Measurements from ENCODE around the gene HMGCS2.

HMGCS2 gene

GRCh38 chr1:119768778-119769177 lies at the start of gene HMGCS2:
Gene HMGCS2 (minus strand): TSS chr1:119768905. CDS start chr1:119768844, 61 bp downstream.
- DNase-seq, result no peak

GRCh38 chr1:119818181-119818580 lies 49.5 kb upstream of the HMGCS2 start:
- no peak for DNase-seq

DNA sequence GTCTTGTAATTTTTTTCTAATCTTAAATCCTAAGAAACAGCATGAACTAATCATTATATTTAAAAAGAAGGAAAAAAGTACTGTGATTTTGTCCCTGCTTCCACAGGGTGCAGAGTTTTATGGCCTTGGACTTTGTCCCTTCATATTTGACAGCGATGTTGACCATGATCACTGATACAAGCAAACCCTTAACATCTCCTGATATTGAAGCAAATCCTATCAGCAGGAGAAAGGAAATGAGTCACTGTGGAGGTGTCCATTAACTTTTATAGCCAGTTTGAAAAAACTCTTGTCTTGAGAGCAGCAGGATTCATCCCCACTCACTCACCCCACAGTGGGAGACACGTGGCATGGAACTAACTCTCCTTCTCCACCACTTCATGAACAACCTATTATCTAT lies 47.7 kb upstream of the HMGCS2 start:
- DNase-seq, result no peak

DNA sequence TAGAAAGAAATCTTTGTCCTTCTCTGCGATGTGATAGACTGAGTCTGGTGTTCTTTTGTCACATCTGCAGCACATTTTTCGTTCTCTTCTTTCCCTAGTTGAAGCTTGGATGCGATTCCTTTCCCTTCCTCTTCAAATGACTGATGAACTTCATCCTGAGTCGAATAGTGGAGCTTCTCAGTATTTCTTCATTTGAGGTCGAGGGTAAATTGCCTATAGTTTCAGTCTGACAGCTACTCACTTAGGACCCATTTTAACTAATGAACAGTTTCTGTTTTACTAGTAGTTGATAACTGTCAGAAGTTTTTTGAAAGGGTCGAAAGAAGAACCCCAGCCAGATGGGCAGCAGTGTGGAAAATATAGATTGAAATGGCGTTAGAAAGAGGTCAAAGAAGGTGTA lies 47.2 kb upstream of the HMGCS2 start:
- DNase-seq, result no peak

GRCh38 chr1:119815361-119815760 lies 46.7 kb upstream of the HMGCS2 start:
- DNase-seq, result no peak

DNA sequence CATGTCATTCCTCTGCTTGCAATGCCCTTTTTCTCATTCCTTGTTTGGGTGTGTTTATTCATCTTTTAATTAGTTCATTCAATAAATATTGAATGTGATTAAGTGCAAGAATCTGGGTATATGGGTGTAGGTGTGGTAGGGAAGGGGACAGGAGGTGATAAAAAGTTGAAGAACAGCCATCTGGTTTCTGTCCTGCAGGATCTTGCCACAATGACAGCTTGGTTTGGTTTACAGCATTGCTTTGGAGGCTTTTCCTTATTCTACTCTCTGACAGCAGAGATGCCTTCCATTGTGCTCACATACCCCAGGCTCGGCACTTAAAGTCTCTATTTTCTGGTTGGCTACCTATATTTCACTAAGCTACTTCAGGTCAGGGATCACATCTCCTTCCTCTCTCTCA lies 45.6 kb upstream of the HMGCS2 start:
- DNase-seq, result no peak

- peak in 1 of 3 donors; percentile 4 for DNase-seq
Observed at GRCh38 chr1:119811985-119812557, 43.4 kb upstream of the HMGCS2 start.

DNA sequence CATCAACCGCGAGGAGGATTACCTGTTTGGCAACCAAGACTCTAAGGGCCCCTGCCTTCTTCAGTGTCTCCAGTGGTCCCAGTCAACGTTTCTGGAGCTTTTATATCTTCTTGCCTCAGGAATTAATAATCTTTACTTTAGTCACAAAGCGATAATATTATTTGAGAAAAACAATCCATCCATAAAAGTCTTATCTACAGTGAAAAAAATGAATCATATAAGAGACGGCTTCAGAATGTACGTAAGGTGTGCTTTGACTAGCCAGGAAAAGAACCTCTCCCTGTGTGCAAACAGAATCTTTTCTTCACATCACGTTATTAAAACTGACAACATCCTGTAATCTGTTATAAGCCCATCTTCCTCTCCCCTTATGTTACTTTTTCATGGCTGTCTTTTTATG lies 42.7 kb upstream of the HMGCS2 start, which contains the start of gene REG4:
Gene REG4, minus strand, starts transcription at position 74 of the 400 bp plus-strand sequence. CDS start 2,691 bp downstream, outside the sequence.
- DNase-seq, result no peak

GRCh38 chr1:119808972-119809550 lies 40.4 kb upstream of the HMGCS2 start:
- DNase-seq, result peak; percentile 67 to 84 (median 78)

GRCh38 chr1:119808491-119808890 lies 39.8 kb upstream of the HMGCS2 start:
- no peak for DNase-seq

DNA sequence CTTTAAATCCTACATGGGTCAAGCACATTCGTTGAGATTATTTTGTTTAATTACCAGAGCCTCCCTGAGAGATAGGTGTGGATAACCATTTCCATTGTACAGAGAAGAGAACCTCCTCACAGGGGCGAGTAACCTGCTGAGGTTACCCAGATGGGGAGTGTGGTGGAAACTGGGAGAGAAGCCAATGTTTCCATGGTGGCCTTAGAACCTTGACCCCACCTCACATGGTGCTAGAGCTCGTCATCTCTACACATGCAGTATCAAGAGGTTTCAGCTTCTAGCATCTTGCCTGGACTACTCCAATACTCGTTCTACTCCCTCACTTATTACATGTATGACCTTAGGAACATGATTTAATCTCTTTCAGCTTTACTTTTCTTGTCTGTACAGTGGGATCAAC lies 37.8 kb upstream of the HMGCS2 start:
- no peak for DNase-seq

DNA sequence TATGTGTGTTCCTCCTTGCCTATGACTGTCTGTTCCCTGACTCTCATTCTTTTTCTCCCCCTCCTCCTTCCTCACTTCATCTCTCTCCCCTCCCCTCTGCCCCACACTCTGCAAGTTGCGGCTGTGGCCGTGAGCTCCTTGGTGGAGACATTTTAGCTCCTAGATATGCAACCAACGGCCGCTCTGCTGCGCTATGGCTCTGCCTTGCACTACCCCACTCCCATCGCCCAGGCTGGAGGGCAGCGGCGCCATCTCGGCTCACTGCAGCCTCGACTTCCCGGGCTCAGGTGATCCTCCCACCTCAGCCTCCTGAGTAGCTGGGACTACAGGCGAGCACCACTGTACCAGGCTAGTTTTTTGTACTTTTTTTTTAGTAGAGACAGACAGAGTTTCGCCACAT lies 37.0 kb upstream of the HMGCS2 start:
- no peak for DNase-seq

DNA sequence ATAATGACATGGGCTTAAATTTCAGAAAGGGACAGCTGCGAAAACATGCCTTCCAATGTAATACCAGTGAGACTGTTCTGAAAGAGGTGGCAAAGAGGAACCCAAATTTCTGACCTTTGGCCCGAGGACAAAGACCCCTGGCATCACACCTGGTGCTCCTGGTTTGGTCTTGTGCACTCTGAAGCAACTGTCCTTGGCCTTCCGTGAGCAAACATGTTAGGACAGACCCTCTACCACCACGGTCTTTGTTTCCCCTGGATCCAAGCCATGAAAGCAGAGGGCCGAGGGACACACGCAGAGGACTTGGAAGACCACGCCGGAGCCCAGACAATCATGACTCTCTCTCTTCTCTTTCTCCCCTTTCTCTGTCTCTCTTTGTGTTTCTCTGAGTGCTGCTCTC lies 36.5 kb upstream of the HMGCS2 start:
- DNase-seq, result no peak

DNA sequence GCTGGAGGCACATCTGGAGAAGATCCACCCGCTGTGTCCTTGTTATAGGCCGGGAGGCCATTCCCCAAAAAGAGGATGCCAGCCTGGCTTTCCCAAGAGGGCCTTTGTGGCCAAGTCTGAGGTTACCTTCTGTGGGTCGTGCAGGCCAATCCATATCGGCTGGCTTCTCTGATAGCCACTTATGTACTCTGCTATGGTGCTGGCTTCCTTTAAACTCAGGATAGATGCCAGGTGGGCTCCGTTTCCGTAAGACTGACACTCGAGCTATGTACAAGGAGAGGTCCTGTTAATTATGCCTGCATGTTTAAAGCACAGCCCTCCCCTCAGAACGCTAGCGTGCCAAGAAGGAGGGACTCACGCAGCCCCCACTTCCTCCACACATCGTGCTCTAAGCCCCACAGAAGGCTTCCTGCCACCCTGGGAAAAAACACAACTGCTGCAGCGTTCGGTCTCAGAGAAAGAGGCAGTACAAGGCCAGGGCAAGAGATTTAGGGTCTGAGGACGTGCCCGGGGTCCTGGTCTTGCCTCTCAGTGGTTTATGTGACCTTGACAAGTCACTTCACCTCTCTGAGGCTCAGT lies 31.0 kb upstream of the HMGCS2 start:
- no peak for DNase-seq

- no peak for DNase-seq
Observed at GRCh38 chr1:119799003-119799402, 30.3 kb upstream of the HMGCS2 start.

DNA sequence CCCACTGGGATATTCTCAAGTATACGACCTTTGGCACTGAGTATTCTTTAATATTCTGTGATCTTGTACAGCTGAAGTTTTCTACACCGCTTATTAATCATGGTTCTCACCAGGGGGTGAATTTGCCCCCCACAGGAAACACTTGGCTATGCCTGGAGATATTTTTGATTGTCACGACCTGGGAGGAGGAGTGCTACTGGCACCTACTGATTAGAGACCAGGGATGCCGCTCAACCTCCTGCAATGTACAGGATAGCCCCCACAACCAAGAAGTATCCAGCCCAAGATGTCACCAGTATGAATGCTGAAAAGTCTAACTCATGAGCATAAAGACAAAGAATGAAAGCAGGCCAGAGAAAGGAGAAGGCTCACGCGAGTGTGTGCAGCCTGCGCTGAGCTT lies 28.9 kb upstream of the HMGCS2 start:
- DNase-seq, result no peak

GRCh38 chr1:119797162-119797561 lies 28.5 kb upstream of the HMGCS2 start:
- no peak for DNase-seq

DNA sequence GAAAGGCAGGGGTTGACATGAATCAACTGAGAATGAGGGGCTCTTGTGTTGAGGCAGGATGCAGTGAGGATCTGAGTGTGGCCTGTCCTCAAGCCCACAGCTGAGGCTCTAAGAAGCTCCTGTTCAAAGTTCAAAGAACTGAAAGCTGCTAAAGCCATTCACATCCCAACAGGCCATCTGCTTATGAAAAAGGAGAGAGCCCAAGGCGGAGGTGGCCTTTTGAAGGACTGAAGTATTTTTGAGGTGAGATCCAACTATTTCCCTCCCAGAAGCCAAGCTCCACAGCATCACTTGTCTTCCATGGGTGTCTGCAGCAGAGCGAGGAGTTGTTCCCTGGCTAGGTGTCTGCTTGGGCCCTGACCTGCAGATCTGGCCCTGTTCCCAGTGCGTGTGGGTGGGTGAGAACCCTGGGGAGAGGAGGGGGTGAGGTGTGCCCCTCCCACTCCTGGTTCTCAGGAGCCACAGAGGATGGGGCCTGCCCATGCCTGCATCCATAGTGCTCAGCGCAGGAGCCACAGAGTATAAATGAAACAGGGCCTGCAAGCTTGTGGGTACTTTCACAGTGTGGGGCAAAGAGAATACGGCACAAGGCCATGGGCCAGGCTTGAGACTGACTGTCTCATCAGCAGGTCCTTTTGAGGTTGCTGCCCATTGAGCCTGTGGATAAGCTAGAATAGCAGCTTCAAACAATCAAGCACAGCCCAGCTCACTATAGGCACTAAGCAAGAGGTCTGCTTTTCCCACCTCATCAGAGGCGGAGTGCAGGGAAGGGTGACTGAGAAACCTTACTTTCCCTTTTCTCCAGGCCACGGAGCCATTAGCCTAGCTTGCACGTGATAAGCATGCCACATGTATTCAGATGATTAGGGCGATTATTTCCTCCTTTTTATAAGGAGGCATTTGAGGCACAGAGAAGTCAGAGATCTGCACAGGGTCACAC lies 26.8 kb upstream of the HMGCS2 start:
- DNase-seq, result no peak

DNA sequence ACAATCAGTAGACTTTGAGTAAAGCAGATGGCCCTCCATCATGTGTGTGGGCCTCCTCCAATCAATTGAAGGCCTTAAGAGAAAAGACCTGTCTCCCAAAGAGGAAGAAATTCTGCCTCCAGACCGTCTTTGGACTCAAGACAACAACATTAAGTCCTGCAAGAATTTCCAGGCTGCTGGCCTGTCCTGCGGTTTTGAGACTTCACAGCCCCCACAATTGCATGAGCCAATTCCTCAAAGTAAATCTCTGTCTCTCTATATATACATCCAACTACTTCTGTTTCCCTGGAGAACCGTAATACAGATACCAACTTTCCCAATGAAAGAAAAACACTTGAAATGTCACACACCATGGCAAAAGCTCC lies 26.2 kb upstream of the HMGCS2 start:
- no peak for DNase-seq

- DNase-seq, result no peak
Observed at GRCh38 chr1:119794230-119794875, 25.6 kb upstream of the HMGCS2 start.

- no peak for DNase-seq
Observed at GRCh38 chr1:119791377-119791776, 22.7 kb upstream of the HMGCS2 start.

- no peak for DNase-seq
Observed at GRCh38 chr1:119790451-119791198, 21.9 kb upstream of the HMGCS2 start.
